AG04450 (cell line): Measurements from ENCODE around the gene DUSP21. TPM values are rescaled to one million over a fixed set of nuclear protein-coding genes. Genes with fewer than 3 reads are reported as not detected.
"Not testable (repeated sequence)": the region's sequence is repeated elsewhere in the genome, so short reads cannot be mapped to it uniquely, and the experiment has no call there.

Source experiments
- CTCF ChIA-PET: fragments of 300-600, 350-600 bp; formaldehyde crosslinking; extraction: SDS; loops from one replicate; lab custom pipeline; 2022; ENCODE audit warnings: antibody characterized with exemption, inconsistent platforms; lab: Charles Lee
- POLR2A ChIA-PET: fragments of 350-600 bp; formaldehyde crosslinking; extraction: SDS; loops from one replicate; lab custom pipeline; 2021; ENCODE audit warnings: antibody characterized with exemption, inconsistent platforms; lab: Yijun Ruan, JAX
- DNase-seq: peaks from one replicate; pipeline ENCODE4 v3.0.0-alpha.2; 2011; ENCODE audit warnings: low read depth, low spot score
- H3K27ac ChIP-seq: one replicate; pipeline ENCODE4 v1.5.1; 2012; ENCODE audit warnings: low read depth, low read length, control low read depth
- H3K27me3 ChIP-seq: one replicate; pipeline ENCODE4 v1.6.0; 2012; ENCODE audit warnings: low read length; ENCODE audit not compliant: control insufficient read depth, insufficient read depth
- H3K4me3 ChIP-seq: 2 replicates; pipeline ENCODE4 v1.5.1; 2011; ENCODE audit warnings: mild to moderate bottlenecking, low read depth, low read length, control low read depth
- H3K9me3 ChIP-seq: 2 replicates; pipeline ENCODE4 v1.5.1; 2012; ENCODE audit warnings: low read length; ENCODE audit not compliant: control insufficient read depth, insufficient read depth
- polyA plus RNA-seq: library from polyadenylated mRNA; depleted of rRNA; stranded (reverse); fragments of >200 nt; gene quantifications from 2 replicates; pipeline ENCODE4 v1.2.3, GENCODE V29; 2011
- TF ChIP-seq, protein P1 (sequence below): IDR thresholded peaks from 2 replicates; pipeline ENCODE4 v1.5.1; 2011; ENCODE audit warnings: low read depth, low read length, control low read depth, inconsistent platforms

The DUSP21 gene
- polyA plus RNA-seq, 1 experiment = not detected

DNA sequence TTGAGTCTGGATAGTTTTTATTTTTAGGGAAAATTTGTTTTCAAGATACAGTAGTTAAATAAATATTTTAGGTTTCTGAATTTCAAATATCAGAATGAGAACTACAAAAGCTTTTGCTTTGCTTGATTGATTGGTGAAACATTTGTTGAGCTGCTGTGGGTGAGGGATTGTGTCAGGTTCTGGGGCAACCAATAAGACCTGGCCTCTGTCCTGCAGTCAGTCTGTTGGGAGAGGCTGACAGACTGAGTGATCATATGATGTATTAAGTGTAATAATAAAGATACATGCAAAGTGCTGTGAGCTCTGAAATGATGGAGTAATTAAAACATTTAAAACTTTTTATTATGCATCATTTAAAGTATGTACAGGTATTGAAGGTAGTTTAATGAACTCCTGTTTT is 38.8 kb downstream of the DUSP21 start:
- CTCF ChIA-PET = no interaction called here
- POLR2A ChIA-PET = no interaction called here
- no peak overlapping the region for H3K27ac ChIP-seq
- no peaks in the 10 kb centered on the region for H3K27me3 ChIP-seq
- TF ChIP-seq, protein P1, sequence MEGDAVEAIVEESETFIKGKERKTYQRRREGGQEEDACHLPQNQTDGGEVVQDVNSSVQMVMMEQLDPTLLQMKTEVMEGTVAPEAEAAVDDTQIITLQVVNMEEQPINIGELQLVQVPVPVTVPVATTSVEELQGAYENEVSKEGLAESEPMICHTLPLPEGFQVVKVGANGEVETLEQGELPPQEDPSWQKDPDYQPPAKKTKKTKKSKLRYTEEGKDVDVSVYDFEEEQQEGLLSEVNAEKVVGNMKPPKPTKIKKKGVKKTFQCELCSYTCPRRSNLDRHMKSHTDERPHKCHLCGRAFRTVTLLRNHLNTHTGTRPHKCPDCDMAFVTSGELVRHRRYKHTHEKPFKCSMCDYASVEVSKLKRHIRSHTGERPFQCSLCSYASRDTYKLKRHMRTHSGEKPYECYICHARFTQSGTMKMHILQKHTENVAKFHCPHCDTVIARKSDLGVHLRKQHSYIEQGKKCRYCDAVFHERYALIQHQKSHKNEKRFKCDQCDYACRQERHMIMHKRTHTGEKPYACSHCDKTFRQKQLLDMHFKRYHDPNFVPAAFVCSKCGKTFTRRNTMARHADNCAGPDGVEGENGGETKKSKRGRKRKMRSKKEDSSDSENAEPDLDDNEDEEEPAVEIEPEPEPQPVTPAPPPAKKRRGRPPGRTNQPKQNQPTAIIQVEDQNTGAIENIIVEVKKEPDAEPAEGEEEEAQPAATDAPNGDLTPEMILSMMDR = no peak
- DNase-seq = no peak
- no peaks in the 10 kb centered on the region for H3K9me3 ChIP-seq
- no peak overlapping the region for H3K4me3 ChIP-seq

GRCh38 chrX:44884944-44885343 is 41.1 kb downstream of the DUSP21 start:
- no peak for DNase-seq
- POLR2A ChIA-PET = no interaction called here
- TF ChIP-seq, protein P1 = no peak
- Histone ChIP-seq H3K4me3 (no peak overlapping the region), H3K27ac (no peak overlapping the region), H3K9me3 (no peaks in the 10 kb centered on the region), H3K27me3 (no peaks in the 10 kb centered on the region)
- CTCF ChIA-PET = no interaction called here

GRCh38 chrX:44889824-44890223 is 46.0 kb downstream of the DUSP21 start:
- ChIA-PET CTCF (no interaction called here), POLR2A (no interaction called here)
- Histone ChIP-seq H3K27ac (no peak overlapping the region), H3K27me3 (no peaks in the 10 kb centered on the region), H3K4me3 (no peak overlapping the region), H3K9me3 (no peaks in the 10 kb centered on the region; the same call in 1 of the 2 replicates)
- no peak for DNase-seq
- TF ChIP-seq, protein P1 = no peak

DNA sequence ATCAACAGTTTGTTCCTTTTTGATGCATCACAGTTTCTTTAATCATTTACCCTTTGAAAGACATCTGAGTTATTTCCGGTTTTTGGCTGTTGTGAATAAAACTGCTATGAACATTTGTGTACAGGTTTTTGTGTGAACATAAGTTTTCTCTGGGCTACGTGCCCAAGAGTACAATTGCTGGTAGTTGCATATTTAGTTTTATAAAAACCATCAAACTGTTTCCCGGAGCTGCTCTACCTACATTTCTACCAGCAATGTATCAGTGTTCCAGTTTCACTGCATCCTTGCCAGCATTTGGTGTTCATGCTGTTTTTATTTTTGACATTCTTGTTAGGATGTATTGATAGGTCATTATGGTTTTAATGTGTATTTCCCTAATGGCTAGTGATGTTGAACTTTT is 46.4 kb downstream of the DUSP21 start:
- no peaks in the 10 kb centered on the region for H3K27me3 ChIP-seq
- H3K4me3 ChIP-seq = no peak overlapping the region
- CTCF ChIA-PET = no interaction called here
- DNase-seq = no peak
- TF ChIP-seq, protein P1 = no peak
- H3K9me3 ChIP-seq = no peaks in the 10 kb centered on the region; the same call in 1 of the 2 replicates
- no peak overlapping the region for H3K27ac ChIP-seq
- POLR2A ChIA-PET = no interaction called here

DNA sequence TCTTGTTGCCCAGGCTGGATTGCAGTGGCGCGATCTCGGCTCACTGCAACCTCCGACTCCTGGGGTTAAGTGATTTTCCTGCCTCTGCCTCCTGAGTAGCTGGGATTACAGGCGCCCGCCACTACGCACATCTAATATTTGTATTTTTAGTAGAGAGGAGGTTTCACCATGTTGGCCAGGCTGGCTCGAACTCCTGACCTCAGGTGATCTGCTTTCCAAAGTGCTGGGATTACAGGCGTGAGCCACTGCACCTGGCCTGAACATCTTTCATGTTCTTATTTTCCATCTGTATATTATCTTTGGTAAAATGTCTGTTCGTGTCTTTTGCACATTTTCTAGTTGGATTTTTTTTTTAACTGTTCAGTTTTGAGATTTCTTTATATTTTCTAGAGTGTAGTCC is 46.9 kb downstream of the DUSP21 start:
- H3K9me3 ChIP-seq, H3K27ac ChIP-seq, H3K27me3 ChIP-seq, POLR2A ChIA-PET, CTCF ChIA-PET, DNase-seq, H3K4me3 ChIP-seq: not testable (repeated sequence)

DNA sequence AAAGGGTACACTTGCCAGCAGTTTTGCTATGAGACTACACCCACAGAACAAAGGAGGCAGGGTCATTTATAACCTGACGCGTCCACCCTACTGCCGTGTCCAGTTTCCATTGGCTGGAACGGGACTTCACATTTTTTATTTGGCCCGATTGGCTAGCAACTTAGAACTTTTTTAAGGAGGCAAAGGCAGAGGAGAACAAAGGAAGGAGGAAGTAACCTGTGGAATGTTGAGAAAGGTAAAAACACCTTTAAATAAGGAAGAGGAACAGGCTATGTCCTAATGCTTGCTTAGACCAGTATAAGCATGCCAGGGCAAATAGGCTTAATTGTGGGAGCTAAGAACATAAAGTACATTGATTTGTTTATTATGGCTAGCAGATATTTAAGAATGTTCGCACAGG is 47.8 kb downstream of the DUSP21 start:
- TF ChIP-seq, protein P1 = no peak
- CTCF ChIA-PET = no interaction called here
- DNase-seq = no peak
- no peaks in the 10 kb centered on the region; the same call in 1 of the 2 replicates for H3K9me3 ChIP-seq
- no peak overlapping the region for H3K27ac ChIP-seq
- POLR2A ChIA-PET = no interaction called here
- no peaks in the 10 kb centered on the region for H3K27me3 ChIP-seq
- H3K4me3 ChIP-seq = no peak overlapping the region
